SK-N-MC (cell line): Measurements from ENCODE around the gene PPP1R3C.

ENCODE experiments used
- EZH2 ChIP-seq: fragments of 200-600 bp; sonication (generic); IDR thresholded peaks from one replicate; pipeline ENCODE4 v1.6.1; 2017; ENCODE audit warnings: antibody characterized with exemption
- POLR2AphosphoS5 ChIP-seq: IDR thresholded peaks from 2 replicates; pipeline ENCODE4 v1.6.1; 2012; ENCODE audit warnings: mild to moderate bottlenecking, low read depth, low read length, borderline replicate concordance

DNA sequence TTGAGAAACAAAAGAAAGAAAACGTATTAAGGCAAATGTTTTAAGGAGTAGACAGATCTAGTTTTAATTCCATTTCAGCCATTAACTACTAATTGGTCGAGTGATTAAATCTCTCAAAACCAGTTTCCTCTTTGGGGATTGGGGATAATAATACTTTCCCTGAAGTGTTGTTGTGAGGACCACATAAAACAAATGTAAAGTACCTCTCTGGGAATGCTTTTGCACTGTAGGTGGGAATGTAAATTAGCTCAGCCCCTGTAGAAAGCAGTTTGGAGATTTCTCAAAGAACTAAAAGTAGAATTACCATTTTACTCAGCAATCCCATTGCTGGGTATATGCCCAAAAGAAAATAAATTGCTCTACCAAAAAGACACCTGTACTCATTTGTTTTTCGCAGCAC is 36.0 kb upstream of the PPP1R3C start:
- no peak for TF ChIP-seq POLR2AphosphoS5
- TF ChIP-seq EZH2, result no peak
